Measurements from ENCODE around the gene PCSK7. TPM values are rescaled to one million over a fixed set of nuclear protein-coding genes. Genes with fewer than 3 reads are reported as not detected.

PCSK7 gene
- total RNA-seq, 1 experiment from 2014 or later = 30.0 TPM

GRCh38 chr11:117182551-117182935 lies 49.3 kb downstream of the PCSK7 start:
- no peaks in the 10 kb centered on the region for H3K79me2 ChIP-seq (ENCODE audit: insufficient read depth, low read length)
- RAD21 ChIA-PET (ENCODE audit: low non-redundant PET in 1 of 2, low total read pairs in 2 of 2, uncharacterized antibody in 2 of 2, unreplicated experiment in 2 of 2) = no interaction called here
- H3K4me2 ChIP-seq (ENCODE audit: low read length) = no peak overlapping the region
- no peak overlapping the region for H3K27ac ChIP-seq (ENCODE audit: low read depth, low read length)
- no peak overlapping the region for H2AFZ ChIP-seq (ENCODE audit: low read depth, low read length, poor library complexity, severe bottlenecking)
- no peaks in the 10 kb centered on the region for H3K27me3 ChIP-seq (ENCODE audit: insufficient read depth, low read length)
- POLR2A ChIA-PET = no interaction called here
- BruUV-seq (replicated peaks) = no TSS peak
- CTCF ChIA-PET = interaction anchor here (2.4 to 5.3 kb wide), 3 partner anchors 39 to 44 kb away, joined by 6 to 30 read pairs (median 13); partner anchors contain the start of gene PAFAH1B2
- TF ChIP-seq ZNF274 (IDR thresholded peaks at IDR 0.05; ENCODE audit: low read depth, low read length) = no peak
- TF ChIP-seq POLR2A (IDR thresholded peaks at IDR 0.05; ENCODE audit: borderline replicate concordance, extremely low read depth, insufficient read depth, insufficient read length) = no peak
- TF ChIP-seq RAD21 (IDR thresholded peaks at IDR 0.05; ENCODE audit: low read depth) = no peak
- TF ChIP-seq CEBPB (IDR thresholded peaks at IDR 0.05; ENCODE audit: low read depth) = no peak
- TF ChIP-seq JUND (IDR thresholded peaks at IDR 0.05) = no peak
- TF ChIP-seq MAX (IDR thresholded peaks at IDR 0.05) = no peak
- TF ChIP-seq ZBTB33 (IDR thresholded peaks at IDR 0.05; ENCODE audit: extremely low read depth, insufficient replicate concordance, low read length) = no peak
- no peak for TF ChIP-seq SP1 (IDR thresholded peaks at IDR 0.05; ENCODE audit: low read depth)
- no peak for TF ChIP-seq SIN3A (IDR thresholded peaks at IDR 0.05; ENCODE audit: low read depth)
- no peak for TF ChIP-seq CBX3 (IDR thresholded peaks at IDR 0.05; ENCODE audit: low read depth)
- no peak for TF ChIP-seq EGR1 (IDR thresholded peaks at IDR 0.05; ENCODE audit: low read depth)
- no peak for TF ChIP-seq CTCF (IDR thresholded peaks at IDR 0.05 in 2 of 3, conservative IDR thresholded peaks at IDR 0.05 in 1 of 3; ENCODE audit: borderline replicate concordance in 1 of 3, insufficient read depth in 1 of 3, low read depth in 2 of 3, low read length in 2 of 3)
- TF ChIP-seq REST (IDR thresholded peaks at IDR 0.05; ENCODE audit: low read depth) = no peak
- TF ChIP-seq ELF1 (IDR thresholded peaks at IDR 0.05; ENCODE audit: borderline replicate concordance, low read depth) = no peak
- no peak for TF ChIP-seq ATF3 (IDR thresholded peaks at IDR 0.05)
- TF ChIP-seq SRF (IDR thresholded peaks at IDR 0.05; ENCODE audit: low read depth) = no peak
- TF ChIP-seq TCF7L2 (IDR thresholded peaks at IDR 0.05; ENCODE audit: borderline replicate concordance, extremely low read depth, insufficient read depth, insufficient read length) = no peak
- no peak for TF ChIP-seq EZH2 (IDR thresholded peaks at IDR 0.05)
- TF ChIP-seq POLR2AphosphoS5 (IDR thresholded peaks at IDR 0.05; ENCODE audit: low read depth, low read length) = no peak
- no peak for TF ChIP-seq FOSL1 (IDR thresholded peaks at IDR 0.05; ENCODE audit: low read depth)
- H3K36me3 ChIP-seq (ENCODE audit: control insufficient read depth in 1 of 2, insufficient read depth in 2 of 2, low read length in 2 of 2) = no peaks in the 10 kb centered on the region; a peak in 2 of 4 replicates
- ATAC-seq (no peak), DNase-seq (ENCODE audit: low read depth, low spot score) (no peak)
- no peaks in the 10 kb centered on the region for H3K9me2 ChIP-seq (ENCODE audit: insufficient read depth)
- H3K9me3 ChIP-seq (ENCODE audit: control insufficient read depth in 1 of 2, insufficient read depth in 1 of 2, low read depth in 1 of 2, low read length in 2 of 2) = no peaks in the 10 kb centered on the region
- intact Hi-C loops (cut with micrococcal nuclease) = no loop called here
- H3K4me1 ChIP-seq (ENCODE audit: control insufficient read depth in 1 of 2, insufficient read depth in 2 of 2, low read length in 2 of 2) = peaks cover 22 to 33% of the 10 kb centered on the region in 2 experiments
- no peak overlapping the region for H3K9ac ChIP-seq (ENCODE audit: low read length)
- H3K4me3 ChIP-seq (replicated peaks in 1 of 2; ENCODE audit: low read depth in 1 of 2, low read length in 2 of 2) = no peak overlapping the region
- H4K20me1 ChIP-seq (ENCODE audit: insufficient read depth) = no peaks in the 10 kb centered on the region
